SK-N-SH (cell line): ENCODE results near the gene RAF1. TPM values are rescaled to one million over a fixed set of nuclear protein-coding genes. Genes with fewer than 3 reads are reported as not detected.

Experiments used
- CTCF ChIA-PET: fragments of 300-600, 350-600 bp; formaldehyde crosslinking; extraction: SDS; loops from one replicate; lab custom pipeline; 2021; lab: Yijun Ruan, JAX
- POLR2A ChIA-PET: fragments of 350-600 bp; sonication (Branson Sonifier 250); formaldehyde crosslinking; extraction: SDS; loops from one replicate; lab custom pipeline; 2020; ENCODE audit warnings: antibody characterized with exemption, inconsistent platforms; lab: Yijun Ruan, JAX
- DNase-seq: peaks from one replicate; pipeline ENCODE4 v3.0.0; 2012
- H2AFZ ChIP-seq: fragments of 200-600 bp; sonication (generic); 2 replicates; pipeline ENCODE4 v1.8.1; 2016; ENCODE audit warnings: antibody characterized with exemption, mild to moderate bottlenecking, low read depth
- H3F3A ChIP-seq: fragments of 200-600 bp; sonication (generic); replicated peaks from 2 replicates; pipeline ENCODE3; 2016; ENCODE audit warnings: antibody characterized with exemption, mild to moderate bottlenecking; ENCODE audit not compliant: insufficient read depth
- H3K27ac ChIP-seq, 2 experiments: fragments of 200-500 bp in 1 of 2; fragments of 200-600 bp in 1 of 2; sonication (Bioruptor generic) in 1 of 2; sonication (generic), shearing (Covaris generic) in 1 of 2; 2 replicates each; pipeline versions ENCODE4 v1.5.1 to v1.6.1; 2014 to 2016; ENCODE audit warnings: low read depth in 2 of 2, inconsistent platforms in 1 of 2, low read length in 1 of 2, mild to moderate bottlenecking in 1 of 2, mixed read lengths in 1 of 2
- H3K27me3 ChIP-seq: fragments of 200-600 bp; sonication (generic), shearing (Covaris generic); 2 replicates; pipeline ENCODE4 v1.6.1; 2016; ENCODE audit warnings: mixed run types; ENCODE audit not compliant: insufficient read depth
- H3K36me3 ChIP-seq, 2 experiments: fragments of 200-500 bp in 1 of 2; fragments of 200-600 bp in 1 of 2; sonication (Bioruptor generic) in 1 of 2; sonication (generic) in 1 of 2; replicated peaks in 1 of 2; 2 replicates each; pipeline versions ENCODE3 to v1.5.1; 2014 to 2016; ENCODE audit warnings: low read length in 1 of 2, mild to moderate bottlenecking in 1 of 2; ENCODE audit not compliant: insufficient read depth in 2 of 2, control insufficient read depth in 1 of 2
- H3K4me1 ChIP-seq, 2 experiments: fragments of 200-500 bp in 1 of 2; fragments of 200-600 bp in 1 of 2; sonication (Bioruptor generic) in 1 of 2; sonication (generic), shearing (Covaris generic) in 1 of 2; 2 replicates each; pipeline versions ENCODE4 v1.5.1 to v1.6.1; 2014 to 2016; ENCODE audit warnings: low read depth in 1 of 2, low read length in 1 of 2, mixed run types in 1 of 2; ENCODE audit not compliant: insufficient read depth in 2 of 2, control insufficient read depth in 1 of 2
- H3K4me2 ChIP-seq: fragments of 200-600 bp; sonication (generic), shearing (Covaris generic); 2 replicates; pipeline ENCODE4 v1.6.1; 2017; ENCODE audit warnings: mixed run types
- H3K4me3 ChIP-seq, 2 experiments: fragments of 200-500 bp in 1 of 2; fragments of 200-600 bp in 1 of 2; sonication (Bioruptor generic) in 1 of 2; sonication (generic), shearing (Covaris generic) in 1 of 2; 2 replicates each; pipeline versions ENCODE4 v1.5.1 to v1.8.1; 2014 to 2016; ENCODE audit warnings: low read depth in 2 of 2, inconsistent platforms in 1 of 2, low read length in 1 of 2, mild to moderate bottlenecking in 1 of 2, mixed read lengths in 1 of 2, moderate library complexity in 1 of 2
- H3K79me2 ChIP-seq: fragments of 200-600 bp; sonication (generic); 2 replicates; pipeline ENCODE4 v1.8.1; 2017; ENCODE audit warnings: mild to moderate bottlenecking; ENCODE audit not compliant: insufficient read depth
- H3K9ac ChIP-seq: fragments of 200-600 bp; sonication (generic); 2 replicates; pipeline ENCODE4 v1.6.1; 2017; ENCODE audit warnings: mixed run types
- H3K9me2 ChIP-seq: fragments of 200-600 bp; sonication (generic); 2 replicates; pipeline ENCODE4 v1.6.1; 2017; ENCODE audit warnings: mixed run types
- H3K9me3 ChIP-seq: fragments of 200-600 bp; sonication (generic); 2 replicates; pipeline ENCODE4 v1.6.1; 2017; ENCODE audit warnings: mixed run types, mild to moderate bottlenecking, moderate library complexity
- H4K20me1 ChIP-seq: fragments of 200-600 bp; sonication (generic); 2 replicates; pipeline ENCODE4 v1.6.1; 2017; ENCODE audit warnings: mild to moderate bottlenecking, mixed run types; ENCODE audit not compliant: insufficient read depth
- ELF1 ChIP-seq: IDR thresholded peaks from 2 replicates; pipeline ENCODE4 v1.4.0; 2012
- EP300 ChIP-seq, 2 experiments: IDR thresholded peaks; 2 replicates each; pipeline versions ENCODE4 v1.4.0 to v1.6.1; 2012; ENCODE audit warnings: borderline replicate concordance in 1 of 2, low read depth in 1 of 2, low read length in 1 of 2
- EZH2phosphoT487 ChIP-seq: fragments of 200-600 bp; sonication (generic); IDR thresholded peaks from 2 replicates; pipeline ENCODE4 v1.6.1; 2017; ENCODE audit warnings: low read depth, mixed run types, mild to moderate bottlenecking, antibody characterized with exemption, moderate library complexity, borderline replicate concordance
- FOSL2 ChIP-seq: IDR thresholded peaks from 2 replicates; pipeline ENCODE4 v1.4.0; 2012; ENCODE audit warnings: low read depth, mild to moderate bottlenecking, moderate library complexity, borderline replicate concordance
- FOXM1 ChIP-seq: IDR thresholded peaks from 2 replicates; pipeline ENCODE4 v1.4.0; 2012; ENCODE audit warnings: low read depth, mild to moderate bottlenecking
- JUND ChIP-seq: IDR thresholded peaks from 2 replicates; pipeline ENCODE4 v1.4.0; 2012
- MEF2A ChIP-seq: IDR thresholded peaks from 2 replicates; pipeline ENCODE4 v1.4.0; 2012; ENCODE audit warnings: low read depth, borderline replicate concordance
- NFIC ChIP-seq: IDR thresholded peaks from 2 replicates; pipeline ENCODE4 v1.4.0; 2012; ENCODE audit warnings: borderline replicate concordance
- PBX3 ChIP-seq: IDR thresholded peaks from 2 replicates; pipeline ENCODE4; 2012
- POLR2AphosphoS5 ChIP-seq: IDR thresholded peaks from 2 replicates; pipeline ENCODE4 v1.6.1; 2012; ENCODE audit warnings: low read depth, low read length
- SIN3A ChIP-seq: IDR thresholded peaks from 2 replicates; pipeline ENCODE4 v1.6.1; 2012; ENCODE audit warnings: low read depth, mild to moderate bottlenecking, low read length, moderate library complexity, borderline replicate concordance
- TAF1 ChIP-seq: IDR thresholded peaks from 2 replicates; pipeline ENCODE4 v1.6.1; 2012; ENCODE audit warnings: low read depth, mild to moderate bottlenecking, low read length, moderate library complexity, borderline replicate concordance
- TCF12 ChIP-seq: IDR thresholded peaks from 2 replicates; pipeline ENCODE4 v1.4.0; 2012
- USF2 ChIP-seq: fragments of 150-350 bp; IDR thresholded peaks from 2 replicates; pipeline ENCODE4 v1.6.1; 2017; ENCODE audit warnings: antibody characterized with exemption, low read length, low read depth, borderline replicate concordance
- YY1 ChIP-seq: IDR thresholded peaks from 2 replicates; pipeline ENCODE4 v1.4.0; 2012; ENCODE audit warnings: low read depth, mild to moderate bottlenecking
- WGBS: methylation state at CpG from one replicate; pipeline ENCODE4 v1.1.6; 2017; ENCODE audit warnings: low lambda C conversion rate; 5-methylcytosine and 5-hydroxymethylcytosine counted together
- polyA plus RNA-seq, 3 experiments: library from polyadenylated mRNA; depleted of rRNA; stranded (reverse); fragments of >200 nt; gene quantifications; 2 replicates each; pipeline ENCODE4 v1.2.3, GENCODE V29; 2012
- TF ChIP-seq, protein P1 (sequence below): IDR thresholded peaks from 2 replicates; pipeline ENCODE4 v1.6.1; 2012; ENCODE audit warnings: mild to moderate bottlenecking, low read depth, low read length, moderate library complexity
- TF ChIP-seq, protein P2 (sequence below): fragments of 150-350 bp; IDR thresholded peaks from 2 replicates; pipeline ENCODE4 v1.6.1; 2016; ENCODE audit warnings: mild to moderate bottlenecking, low read depth, low read length

RAF1 gene
- polyA plus RNA-seq, 1 of the 3 experiments (the other 2 are of a cell fraction): 58.7 TPM

DNA sequence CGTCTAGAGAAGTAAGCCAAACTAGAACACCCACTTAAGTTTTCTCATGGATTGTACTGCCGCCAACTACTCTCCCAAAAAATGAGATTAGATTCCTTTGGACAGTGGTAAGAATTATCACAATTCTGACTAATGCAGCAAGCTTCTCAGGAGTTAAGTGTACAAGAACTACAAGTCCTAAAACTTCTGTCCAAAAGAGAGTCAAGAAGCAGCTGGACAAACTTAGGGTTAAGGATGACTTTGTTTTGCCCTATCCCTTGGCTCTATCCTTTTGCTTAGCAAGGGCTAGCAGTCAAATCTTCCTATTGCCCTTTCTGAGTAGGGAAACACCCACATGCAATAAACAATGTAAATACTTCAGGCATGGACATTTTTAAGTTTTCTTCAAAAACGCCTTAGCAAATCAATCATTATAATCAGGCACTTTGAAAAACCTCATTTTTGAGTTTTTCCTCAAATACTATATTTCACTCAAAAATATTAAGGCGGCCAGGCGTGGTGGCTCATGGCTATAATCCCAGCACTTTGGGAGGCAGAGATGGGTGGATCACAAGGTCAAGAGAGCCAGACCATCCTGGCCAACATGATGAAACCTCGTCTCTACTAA, 19.5 kb downstream of the RAF1 start:
- Histone ChIP-seq H4K20me1 (peaks cover 87% of the 10 kb centered on the region), H3K4me2 (peak overlapping the region; percentile 43; the same call in 1 of the 2 replicates), H3K9ac (no peak overlapping the region), H3K4me3 (0 out of 4 replicates have a peak overlapping the region, but pooled peaks of 1 of the 2 experiments have one; percentile 5), H3K36me3 (no peaks in the 10 kb centered on the region), H3K79me2 (peaks cover 100% of the 10 kb centered on the region), H3K27ac (peak overlapping the region in 1 of 2 experiments; percentile 43; a peak in 2 of 4 replicates), H3K9me2 (no peaks in the 10 kb centered on the region), H3F3A (peaks cover 12% of the 10 kb centered on the region), H2AFZ (no peak overlapping the region), H3K9me3 (no peaks in the 10 kb centered on the region), H3K4me1 (peaks cover 0 to 25% of the 10 kb centered on the region in 2 experiments; a peak in 1 of 4 replicates), H3K27me3 (no peaks in the 10 kb centered on the region)
- TF ChIP-seq JUND (peak; percentile 31), TCF12 (peak; percentile 35; the same call in 1 of the 2 replicates), SIN3A (no peak), EP300 (IDR thresholded peaks at IDR 0.05; ENCODE audit: borderline replicate concordance in 1 of 2, low read depth in 1 of 2, low read length in 1 of 2) (no peak), NFIC (peak; percentile 32; the same call in 1 of the 2 replicates), YY1 (no peak), FOXM1 (no peak), FOSL2 (peak; percentile 67)
- POLR2A ChIA-PET: no interaction called here
- CTCF ChIA-PET: interaction anchor here (1.3 kb wide), 1 partner anchor 12 kb away, joined by 4 read pairs; no protein-coding TSS in a partner anchor
- no peak for DNase-seq
- 74% methylated on average over 6 of the region's 6 CpGs for WGBS

GRCh38 chr3:12643724-12644123, 20.2 kb downstream of the RAF1 start:
- 6% methylated on average over 1 of the region's 1 CpG for WGBS
- no peak for DNase-seq

More at GRCh38 chr3:12643724-12644123, 20.2 kb downstream of the RAF1 start:
- H3K9ac ChIP-seq: no peak overlapping the region
- peaks cover 12% of the 10 kb centered on the region for H3F3A ChIP-seq
- ChIA-PET POLR2A (no interaction called here), CTCF (no interaction called here)
- H2AFZ ChIP-seq: no peak overlapping the region
- H3K4me3 ChIP-seq: no peak overlapping the region
- H3K9me3 ChIP-seq: no peaks in the 10 kb centered on the region
- H3K27ac ChIP-seq: peak overlapping the region in 1 of 2 experiments; percentile 43; a peak in 2 of 4 replicates
- H3K36me3 ChIP-seq: no peaks in the 10 kb centered on the region
- peaks cover 0 to 25% of the 10 kb centered on the region in 2 experiments; a peak in 1 of 4 replicates for H3K4me1 ChIP-seq
- no peaks in the 10 kb centered on the region for H3K9me2 ChIP-seq
- H3K79me2 ChIP-seq: peaks cover 100% of the 10 kb centered on the region
- H4K20me1 ChIP-seq: peaks cover 87% of the 10 kb centered on the region
- TF ChIP-seq TCF12: no peak
- no peak for TF ChIP-seq MEF2A
- TF ChIP-seq YY1: no peak
- TF ChIP-seq JUND: no peak
- no peak for TF ChIP-seq ELF1
- no peak for TF ChIP-seq EZH2phosphoT487
- no peak for TF ChIP-seq TAF1
- TF ChIP-seq, protein P1, sequence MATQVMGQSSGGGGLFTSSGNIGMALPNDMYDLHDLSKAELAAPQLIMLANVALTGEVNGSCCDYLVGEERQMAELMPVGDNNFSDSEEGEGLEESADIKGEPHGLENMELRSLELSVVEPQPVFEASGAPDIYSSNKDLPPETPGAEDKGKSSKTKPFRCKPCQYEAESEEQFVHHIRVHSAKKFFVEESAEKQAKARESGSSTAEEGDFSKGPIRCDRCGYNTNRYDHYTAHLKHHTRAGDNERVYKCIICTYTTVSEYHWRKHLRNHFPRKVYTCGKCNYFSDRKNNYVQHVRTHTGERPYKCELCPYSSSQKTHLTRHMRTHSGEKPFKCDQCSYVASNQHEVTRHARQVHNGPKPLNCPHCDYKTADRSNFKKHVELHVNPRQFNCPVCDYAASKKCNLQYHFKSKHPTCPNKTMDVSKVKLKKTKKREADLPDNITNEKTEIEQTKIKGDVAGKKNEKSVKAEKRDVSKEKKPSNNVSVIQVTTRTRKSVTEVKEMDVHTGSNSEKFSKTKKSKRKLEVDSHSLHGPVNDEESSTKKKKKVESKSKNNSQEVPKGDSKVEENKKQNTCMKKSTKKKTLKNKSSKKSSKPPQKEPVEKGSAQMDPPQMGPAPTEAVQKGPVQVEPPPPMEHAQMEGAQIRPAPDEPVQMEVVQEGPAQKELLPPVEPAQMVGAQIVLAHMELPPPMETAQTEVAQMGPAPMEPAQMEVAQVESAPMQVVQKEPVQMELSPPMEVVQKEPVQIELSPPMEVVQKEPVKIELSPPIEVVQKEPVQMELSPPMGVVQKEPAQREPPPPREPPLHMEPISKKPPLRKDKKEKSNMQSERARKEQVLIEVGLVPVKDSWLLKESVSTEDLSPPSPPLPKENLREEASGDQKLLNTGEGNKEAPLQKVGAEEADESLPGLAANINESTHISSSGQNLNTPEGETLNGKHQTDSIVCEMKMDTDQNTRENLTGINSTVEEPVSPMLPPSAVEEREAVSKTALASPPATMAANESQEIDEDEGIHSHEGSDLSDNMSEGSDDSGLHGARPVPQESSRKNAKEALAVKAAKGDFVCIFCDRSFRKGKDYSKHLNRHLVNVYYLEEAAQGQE: no peak
- TF ChIP-seq, protein P2, sequence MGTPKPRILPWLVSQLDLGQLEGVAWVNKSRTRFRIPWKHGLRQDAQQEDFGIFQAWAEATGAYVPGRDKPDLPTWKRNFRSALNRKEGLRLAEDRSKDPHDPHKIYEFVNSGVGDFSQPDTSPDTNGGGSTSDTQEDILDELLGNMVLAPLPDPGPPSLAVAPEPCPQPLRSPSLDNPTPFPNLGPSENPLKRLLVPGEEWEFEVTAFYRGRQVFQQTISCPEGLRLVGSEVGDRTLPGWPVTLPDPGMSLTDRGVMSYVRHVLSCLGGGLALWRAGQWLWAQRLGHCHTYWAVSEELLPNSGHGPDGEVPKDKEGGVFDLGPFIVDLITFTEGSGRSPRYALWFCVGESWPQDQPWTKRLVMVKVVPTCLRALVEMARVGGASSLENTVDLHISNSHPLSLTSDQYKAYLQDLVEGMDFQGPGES: no peak
- TF ChIP-seq PBX3: no peak
- no peak for TF ChIP-seq USF2
- no peak for TF ChIP-seq POLR2AphosphoS5
- H3K4me2 ChIP-seq: peak overlapping the region; percentile 43; the same call in 1 of the 2 replicates
- no peaks in the 10 kb centered on the region for H3K27me3 ChIP-seq
